ENCODE data around the gene PTK6.

PTK6 gene

GRCh38 chr20:63529180-63529860, 7.9 kb downstream of the PTK6 start:
- Histone ChIP-seq H3K27me3 (ENCODE audit: insufficient read depth, poor library complexity, severe bottlenecking) (peaks cover 9% of the 10 kb centered on the region), H3K27ac (replicated peaks) (no peak overlapping the region), H3K4me3 (replicated peaks; ENCODE audit: insufficient read depth, low read length) (no peak overlapping the region)
- no peak for DNase-seq (ENCODE audit: low read depth in 1 of 2, low spot score in 1 of 2)
- TF ChIP-seq SPI1 (IDR thresholded peaks at IDR 0.05; ENCODE audit: borderline replicate concordance, low read depth) (no peak), CTCF (IDR thresholded peaks at IDR 0.05; ENCODE audit: insufficient read depth, low read length) (no peak), REST (IDR thresholded peaks at IDR 0.05; ENCODE audit: insufficient replicate concordance, low read depth) (no peak), GABPA (IDR thresholded peaks at IDR 0.05; ENCODE audit: low read depth) (no peak), POLR2AphosphoS5 (IDR thresholded peaks at IDR 0.05; ENCODE audit: low read depth) (no peak)

GRCh38 chr20:63527184-63527583, 10.0 kb downstream of the PTK6 start:
- DNase-seq (ENCODE audit: low read depth in 1 of 2, low spot score in 1 of 2) = no peak
- Histone ChIP-seq H3K27ac (replicated peaks) (no peak overlapping the region), H3K27me3 (ENCODE audit: insufficient read depth, poor library complexity, severe bottlenecking) (no peaks in the 10 kb centered on the region), H3K4me3 (replicated peaks; ENCODE audit: insufficient read depth, low read length) (no peak overlapping the region)
- no peak for TF ChIP-seq REST (IDR thresholded peaks at IDR 0.05; ENCODE audit: insufficient replicate concordance, low read depth)
- no peak for TF ChIP-seq POLR2AphosphoS5 (IDR thresholded peaks at IDR 0.05; ENCODE audit: low read depth)
- TF ChIP-seq CTCF (IDR thresholded peaks at IDR 0.05; ENCODE audit: insufficient read depth, low read length) = no peak
- TF ChIP-seq GABPA (IDR thresholded peaks at IDR 0.05; ENCODE audit: low read depth) = no peak
- TF ChIP-seq SPI1 (IDR thresholded peaks at IDR 0.05; ENCODE audit: borderline replicate concordance, low read depth) = no peak

GRCh38 chr20:63525971-63526370, 11.2 kb downstream of the PTK6 start:
- TF ChIP-seq REST (IDR thresholded peaks at IDR 0.05; ENCODE audit: insufficient replicate concordance, low read depth) = no peak
- TF ChIP-seq SPI1 (IDR thresholded peaks at IDR 0.05; ENCODE audit: borderline replicate concordance, low read depth) = no peak
- no peak for TF ChIP-seq GABPA (IDR thresholded peaks at IDR 0.05; ENCODE audit: low read depth)
- TF ChIP-seq POLR2AphosphoS5 (IDR thresholded peaks at IDR 0.05; ENCODE audit: low read depth) = no peak
- no peak for TF ChIP-seq CTCF (IDR thresholded peaks at IDR 0.05; ENCODE audit: insufficient read depth, low read length)
- Histone ChIP-seq H3K27me3 (ENCODE audit: insufficient read depth, poor library complexity, severe bottlenecking) (no peaks in the 10 kb centered on the region), H3K27ac (replicated peaks) (no peak overlapping the region), H3K4me3 (replicated peaks; ENCODE audit: insufficient read depth, low read length) (no peak overlapping the region)
- DNase-seq (ENCODE audit: low read depth in 1 of 2, low spot score in 1 of 2) = no peak
